Left cardiac atrium (tissue), 4 donors: ENCODE results near the gene UPK3B. TPM values are rescaled to one million over a fixed set of nuclear protein-coding genes. Genes with fewer than 3 reads are reported as not detected.
"Not testable (repeated sequence)": the region's sequence is repeated elsewhere in the genome, so short reads cannot be mapped to it uniquely, and the experiment has no call there.

ENCODE experiments used
- ATAC-seq, 2 donors: fragments of 200-7000 bp; cut with Tn5 transposase; one replicate each; pipeline ENCODE4 v1.9.1; 2020; ENCODE audit warnings: mild to moderate bottlenecking in 2 of 2, moderate library complexity in 2 of 2
- DNase-seq: peaks from one replicate; pipeline ENCODE4 v3.0.0-alpha.2; 2020
- intact Hi-C, 2 donors: fragments of 100-400 bp; cut with DNase I; formaldehyde crosslinking; loops; one replicate each; pipeline versions ENCODE4 v1.14.1 to v1.15.1; 2022 to 2023
- total RNA-seq, 2 donors: library from RNA; stranded (reverse); fragmentation: NEBNext Ultra II Directional; extraction: Animal tissue kit (Norgen Biotek cat#: 25700); gene quantifications; one replicate each; pipeline ENCODE4 v1.2.1, GENCODE V29; 2021
- donor health status: DM: no; HTN: yes; CAD: no.
- donor health status: DM: no; HTN: yes; CAD: no; lungs with severe emphysema.
- donor health status: DM: yes; HTN: yes; CAD: no.
- donor health status: Dilated cardiomyopathy.

The UPK3B gene
- total RNA-seq, 2 donors from 2014 or later: 3.7 to 33.8 TPM

DNA sequence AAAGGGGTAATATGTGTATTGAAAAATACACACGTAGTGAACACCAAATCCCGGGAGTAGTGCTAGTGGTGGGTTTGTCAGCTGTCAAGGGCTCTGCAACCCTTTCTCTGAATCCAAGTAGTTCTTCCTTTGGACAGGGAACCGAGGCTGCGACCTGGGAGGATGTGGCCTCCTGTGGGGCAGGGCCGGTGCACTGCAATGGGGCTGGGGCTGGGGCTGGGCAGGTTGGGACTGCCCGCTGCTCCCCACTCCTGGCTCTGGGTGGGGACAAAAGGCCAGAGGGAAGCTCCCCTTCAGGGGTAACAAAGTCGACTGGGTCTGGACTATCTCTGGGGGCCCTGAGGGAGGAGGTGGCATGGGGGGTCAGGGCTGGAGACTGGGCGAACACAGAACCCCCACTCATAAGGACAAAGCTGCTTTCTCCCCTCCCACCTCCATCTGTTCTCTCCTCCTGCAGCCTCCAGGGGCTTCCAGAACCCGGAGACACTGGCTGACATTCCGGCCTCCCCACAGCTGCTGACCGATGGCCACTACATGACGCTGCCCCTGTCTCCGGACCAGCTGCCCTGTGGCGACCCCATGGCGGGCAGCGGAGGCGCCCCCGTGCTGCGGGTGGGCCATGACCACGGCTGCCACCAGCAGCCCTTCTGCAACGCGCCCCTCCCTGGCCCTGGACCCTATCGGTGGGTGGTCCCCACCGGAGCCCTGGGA, 1.0 kb downstream of the UPK3B start:
- ATAC-seq (peak in 1 of 2 donors; percentile 1), DNase-seq (peak; percentile 2)
- intact Hi-C loops: not testable (repeated sequence)

DNA sequence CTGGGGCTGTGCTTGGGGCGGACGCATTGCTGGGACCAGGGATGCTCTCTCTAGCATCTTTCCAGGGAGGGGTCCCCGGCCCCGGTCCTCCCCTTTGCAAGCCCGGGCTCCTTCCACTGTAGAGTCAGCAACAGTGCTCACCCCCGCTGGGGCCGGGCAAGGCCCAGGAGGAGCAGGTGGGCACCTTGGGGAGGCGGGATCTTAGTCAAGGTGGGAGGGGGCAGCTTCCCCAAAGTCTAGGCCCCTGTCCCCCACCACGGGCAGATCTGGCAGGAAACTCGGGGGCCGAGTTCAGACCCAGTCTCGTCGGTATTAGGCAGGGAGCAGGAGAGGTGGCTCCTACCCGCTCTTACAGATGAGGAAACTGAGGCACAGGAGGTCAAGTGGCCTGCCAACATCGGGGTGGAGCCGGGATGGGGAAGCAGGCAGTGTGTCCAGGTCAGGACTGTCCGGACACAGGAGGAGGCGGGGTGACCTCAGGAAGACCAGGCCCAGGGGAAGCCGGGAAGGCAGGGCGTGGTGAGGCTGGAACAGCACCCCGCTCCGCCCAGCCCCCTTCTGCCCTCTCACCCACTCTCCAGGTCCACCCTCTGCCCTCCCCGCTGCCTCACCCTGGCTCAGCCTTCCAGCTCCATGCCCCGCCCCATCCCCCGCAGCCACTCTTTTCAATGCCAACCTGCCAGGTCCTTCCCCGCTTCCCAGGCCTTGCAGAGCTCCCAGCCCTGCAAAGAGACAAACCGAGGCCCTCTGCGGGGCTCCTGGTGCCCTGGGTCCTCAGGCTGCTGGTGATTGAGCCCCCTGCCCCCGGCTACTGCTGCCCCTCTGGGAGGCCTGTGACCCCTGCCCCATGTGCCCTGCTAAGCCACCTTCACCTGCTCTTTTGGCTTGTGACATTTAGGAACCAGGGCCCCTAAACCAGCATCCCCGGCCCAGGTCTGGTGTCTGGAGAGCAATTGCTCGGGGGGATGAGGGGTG, 1.8 kb downstream of the UPK3B start:
- intact Hi-C loops: not testable (repeated sequence)
- DNase-seq (peak; percentile 21), ATAC-seq (peak; percentile 66 to 71)

DNA sequence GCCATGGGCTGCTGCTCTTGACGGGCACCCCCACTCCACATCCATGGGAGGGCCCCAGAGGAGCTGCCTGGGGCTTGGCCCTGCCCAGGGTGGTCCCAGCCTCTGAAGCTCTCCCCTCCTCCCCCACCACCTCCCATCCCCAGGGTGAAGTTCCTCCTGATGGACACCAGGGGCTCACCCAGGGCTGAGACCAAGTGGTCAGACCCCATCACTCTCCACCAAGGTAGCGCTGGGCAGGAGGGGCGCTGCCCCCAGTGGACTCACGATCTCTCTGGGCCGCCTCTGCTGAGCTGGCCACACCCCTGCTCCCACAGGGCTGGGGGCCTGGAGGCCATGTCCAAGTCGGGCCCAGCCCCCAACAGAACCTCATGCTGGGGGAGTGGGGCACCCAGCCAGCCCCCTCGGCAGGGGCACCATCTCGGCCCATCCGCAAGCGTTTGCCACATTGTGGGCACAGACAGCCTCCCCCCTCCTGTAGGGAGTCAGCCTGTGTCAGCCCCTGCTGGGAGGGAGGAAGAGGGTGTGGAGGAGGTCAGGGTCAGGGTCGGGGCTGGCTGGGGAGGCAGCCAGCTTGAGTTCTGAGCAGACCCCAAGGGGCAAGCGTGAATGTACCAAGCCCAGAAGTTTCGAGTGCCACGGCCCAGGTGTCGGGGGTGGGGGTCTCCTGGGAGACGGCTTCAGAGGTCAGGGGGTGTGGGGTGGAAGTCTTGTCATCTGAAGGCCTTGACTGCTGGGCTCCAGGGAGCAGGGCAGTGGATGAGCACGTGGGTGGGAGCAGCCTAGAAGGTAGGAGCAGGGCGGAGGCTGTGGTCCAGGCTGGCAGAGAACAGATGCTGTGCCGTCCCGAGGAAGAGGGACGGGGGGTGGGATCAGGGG, 2.8 kb downstream of the UPK3B start:
- DNase-seq: peak; percentile 18
- ATAC-seq: peak in 1 of 2 donors; percentile 6
- intact Hi-C loops: no loop called here

DNA sequence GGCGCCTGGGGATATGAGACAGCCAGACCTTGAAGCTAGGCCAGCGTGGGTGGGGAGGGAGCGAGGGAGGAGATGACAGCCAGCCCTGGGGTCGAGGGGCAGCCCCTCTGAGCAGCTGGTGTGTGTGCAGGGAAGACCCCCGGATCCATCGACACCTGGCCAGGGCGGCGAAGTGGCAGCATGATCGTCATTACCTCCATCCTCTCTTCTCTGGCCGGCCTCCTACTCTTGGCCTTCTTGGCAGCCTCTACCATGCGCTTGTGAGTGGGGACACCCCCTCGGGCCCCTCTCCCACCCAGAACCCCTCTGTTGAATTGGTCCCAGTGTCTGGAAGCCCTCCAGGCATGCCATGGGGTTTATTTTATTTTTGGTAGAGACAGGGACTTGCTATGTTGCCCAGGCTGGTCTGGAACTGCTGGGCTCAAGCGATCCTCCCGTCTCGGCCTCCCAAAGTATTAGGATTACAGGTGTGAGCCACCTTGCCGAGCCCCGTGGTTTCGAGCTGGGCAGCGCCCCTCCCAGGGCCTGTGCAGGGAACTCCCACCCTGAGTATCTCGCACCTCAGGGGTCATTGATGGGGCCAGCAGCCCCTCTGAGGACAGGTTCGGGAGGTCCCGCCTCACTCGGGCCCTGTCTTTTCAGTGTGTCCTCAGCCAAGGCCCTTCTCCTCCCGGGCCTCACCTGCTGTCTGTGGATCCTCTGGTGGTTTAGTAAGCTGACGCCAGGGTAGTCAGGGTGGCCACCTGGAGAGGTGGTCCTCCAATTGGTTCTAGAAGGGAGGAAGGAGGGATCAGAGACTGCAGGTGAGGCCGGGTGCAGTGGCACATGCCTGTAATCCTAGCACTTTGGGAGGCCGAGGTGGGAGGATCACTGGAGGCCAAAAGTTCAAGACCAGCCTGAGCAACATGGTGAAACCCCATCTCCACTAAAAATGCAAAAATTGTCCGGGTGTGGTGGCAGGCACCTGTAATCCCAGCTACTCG, 3.8 kb downstream of the UPK3B start:
- ATAC-seq: no peak
- intact Hi-C loops: no loop called here
- DNase-seq: peak; percentile 19

DNA sequence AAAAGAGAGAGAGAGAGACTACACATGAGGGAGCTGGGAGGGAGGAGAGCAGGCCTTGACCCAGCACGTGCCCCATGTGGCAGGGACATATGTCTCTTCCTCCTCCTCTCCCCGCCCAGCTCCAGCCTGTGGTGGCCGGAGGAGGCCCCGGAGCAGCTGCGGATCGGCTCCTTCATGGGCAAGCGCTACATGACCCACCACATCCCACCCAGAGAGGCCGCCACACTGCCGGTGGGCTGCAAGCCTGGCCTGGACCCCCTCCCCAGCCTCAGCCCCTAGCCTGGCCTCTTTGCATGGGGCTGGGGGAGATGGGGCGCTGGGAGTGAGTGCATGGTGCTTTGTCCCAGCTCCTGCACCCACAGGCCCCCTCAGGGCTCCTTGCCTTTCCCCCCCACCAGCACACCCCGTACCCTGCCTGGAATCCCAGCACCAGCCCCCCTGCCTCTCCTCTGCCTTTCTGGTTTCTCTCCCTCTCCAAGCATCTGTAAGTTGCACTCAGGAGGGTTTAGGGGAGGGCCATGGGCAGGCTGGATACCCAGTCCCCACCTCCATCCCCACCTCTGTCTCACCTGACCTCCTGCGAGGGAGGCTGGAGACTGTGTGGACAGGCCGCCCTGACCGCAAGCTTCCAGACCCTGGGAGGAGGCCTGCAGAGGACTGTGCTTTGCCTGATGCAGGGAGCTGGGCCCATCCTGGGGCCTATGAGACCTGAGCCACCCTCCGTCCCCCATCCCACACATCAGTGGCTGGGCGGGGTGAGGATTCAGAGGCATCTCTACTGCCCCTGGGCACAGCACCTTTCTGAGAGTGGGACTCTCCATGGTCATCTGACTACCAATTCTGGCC, 4.8 kb downstream of the UPK3B start:
- no peak for ATAC-seq
- peak; percentile 10 for DNase-seq
- intact Hi-C loops: no loop called here

DNA sequence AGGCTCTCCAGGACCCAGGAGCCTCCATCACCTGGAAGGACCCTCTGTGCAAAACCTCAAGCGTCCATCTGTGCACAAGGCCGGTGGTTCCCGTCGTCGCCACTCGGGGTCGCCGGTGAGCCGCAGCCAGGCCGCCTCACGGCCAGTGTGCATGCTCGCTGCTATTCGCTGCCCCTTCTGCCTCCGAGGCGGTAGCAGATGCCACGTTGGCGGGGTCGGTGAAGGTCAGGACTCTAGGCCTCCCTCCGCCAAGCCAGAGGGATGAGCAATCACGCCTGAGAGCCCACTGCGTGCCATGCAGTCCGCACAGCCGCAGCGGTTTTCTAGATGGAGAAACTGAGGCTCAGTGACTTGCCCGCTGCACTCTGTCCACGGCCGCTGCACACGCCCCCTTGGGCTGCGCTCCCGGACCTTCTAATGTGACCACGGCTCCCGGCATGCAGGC, 5.7 kb downstream of the UPK3B start:
- ATAC-seq: peak; percentile 9 to 75
- intact Hi-C loops: no loop called here
- no peak for DNase-seq

DNA sequence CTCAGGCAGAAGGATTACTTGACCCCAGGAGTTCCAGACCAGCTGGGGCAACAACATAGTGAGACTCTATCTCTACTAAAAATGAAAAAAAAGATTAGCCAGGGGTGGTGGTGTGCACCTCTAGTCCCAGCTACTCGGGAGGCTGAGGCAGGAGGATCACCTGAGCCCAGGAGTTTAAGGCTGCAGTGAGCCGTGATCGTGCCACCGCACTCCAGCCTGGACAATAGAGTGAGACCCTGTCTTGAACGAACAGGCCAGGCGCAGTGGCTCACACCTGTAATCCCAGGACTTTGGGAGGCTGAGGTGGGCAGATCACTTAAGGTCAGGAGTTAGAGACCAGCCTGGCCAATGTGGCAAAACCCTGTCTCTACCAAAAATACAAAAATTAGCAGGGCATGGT, 6.6 kb downstream of the UPK3B start:
- ATAC-seq, DNase-seq, intact Hi-C loops: not testable (repeated sequence)

DNA sequence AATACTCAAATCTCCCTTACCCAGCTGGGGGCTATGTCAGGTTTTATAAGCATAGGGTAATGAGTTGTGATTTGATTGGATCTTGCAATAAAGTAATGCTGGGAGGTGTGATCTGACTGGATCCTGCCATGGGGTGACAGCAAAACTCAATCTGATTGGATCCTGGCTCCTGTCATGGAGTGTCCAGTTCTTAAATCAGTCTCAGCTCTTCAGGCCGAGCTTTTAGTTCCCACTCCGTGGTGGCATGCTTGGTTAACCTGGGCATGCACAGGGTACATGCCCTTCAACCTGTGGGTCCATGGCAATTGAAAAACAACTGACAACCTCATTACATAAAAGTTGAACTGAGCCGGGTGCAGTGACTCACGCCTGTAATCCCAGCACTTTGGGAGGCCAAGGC, 15.8 kb downstream of the UPK3B start:
- DNase-seq, ATAC-seq, intact Hi-C loops: not testable (repeated sequence)

DNA sequence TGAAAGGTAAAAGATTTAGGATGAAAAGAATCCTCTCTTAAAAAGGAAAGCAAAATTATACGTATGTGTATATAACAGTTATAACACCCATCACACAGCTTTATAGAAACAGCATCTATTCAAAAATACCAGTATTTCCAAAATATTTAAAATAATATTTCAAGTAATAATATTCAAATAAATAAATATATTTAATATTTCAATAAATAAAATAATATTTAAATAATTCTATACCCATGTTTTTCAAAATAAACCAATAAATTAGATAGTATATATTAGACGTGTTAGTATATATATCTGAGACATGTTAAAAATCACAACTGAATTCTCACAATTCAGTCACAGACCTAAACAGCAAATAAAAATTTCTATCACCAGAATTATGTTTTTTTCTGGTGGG, 21.3 kb downstream of the UPK3B start:
- intact Hi-C loops, ATAC-seq, DNase-seq: not testable (repeated sequence)

DNA sequence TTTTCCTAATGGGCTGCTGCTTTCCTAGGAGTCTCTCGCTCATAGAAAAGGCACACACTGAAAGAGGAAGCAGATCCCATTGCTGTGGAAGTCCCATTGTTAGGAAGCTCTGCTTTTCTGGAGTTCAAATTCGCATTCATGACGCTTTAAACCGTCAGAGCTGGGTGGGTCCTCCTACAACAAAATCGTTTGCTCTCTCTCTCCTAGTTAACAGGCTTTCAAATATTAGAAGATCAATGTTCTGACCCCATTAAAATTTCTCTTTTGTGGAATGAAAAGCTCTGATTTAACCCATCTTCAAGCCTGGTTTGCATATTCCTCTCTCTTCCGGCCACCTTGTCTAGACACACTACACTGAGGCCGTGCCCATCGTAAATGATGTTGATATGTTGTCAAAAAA, 32.8 kb downstream of the UPK3B start, which contains the start of gene SPDYE16:
SPDYE16 (minus strand) TSS at position 101 of the 400 bp plus-strand sequence. CDS start 1,838 bp downstream, outside the sequence.
- ATAC-seq, intact Hi-C loops, DNase-seq: not testable (repeated sequence)

DNA sequence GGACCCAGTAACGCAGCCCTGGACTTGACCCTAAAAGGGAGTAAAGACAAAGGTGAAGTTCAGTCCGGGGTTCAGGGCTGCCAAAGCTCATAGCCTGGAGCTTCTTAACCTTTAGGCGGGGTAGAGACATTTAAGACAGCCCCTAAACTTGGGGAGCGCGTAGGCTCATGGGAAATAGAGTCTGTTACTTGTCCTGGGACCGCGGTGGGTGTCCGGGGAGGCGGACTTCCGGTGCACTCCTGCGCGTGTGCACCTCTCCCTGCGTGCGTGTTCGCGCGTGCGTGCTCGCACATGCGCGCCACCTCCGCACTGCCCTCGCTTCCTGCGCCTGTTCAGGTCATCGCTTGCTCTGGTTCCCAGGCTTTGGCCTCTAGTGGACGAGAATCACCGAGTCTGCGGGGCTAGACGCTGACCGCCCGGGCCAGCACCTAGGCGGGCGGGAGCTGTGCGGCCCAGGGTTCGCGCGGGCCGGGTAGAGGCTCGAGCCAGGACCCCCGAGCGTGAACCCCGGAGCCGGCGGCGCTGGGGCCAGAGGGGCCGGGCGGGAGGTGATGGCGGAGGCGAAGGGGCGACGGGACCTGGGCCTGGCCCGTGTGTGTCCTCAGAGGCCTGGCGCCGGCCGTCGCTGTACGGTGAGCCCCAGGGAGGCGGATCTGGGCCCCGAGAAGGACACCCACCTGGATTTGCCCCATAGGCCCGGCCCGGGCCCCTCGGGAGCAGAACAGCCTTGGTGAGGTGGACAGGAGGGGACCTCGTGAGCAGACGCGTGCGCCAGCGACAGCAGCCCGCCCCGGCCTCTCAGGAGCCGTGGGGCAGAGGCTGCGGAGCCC, 38.9 kb downstream of the UPK3B start:
- intact Hi-C loops: not testable (repeated sequence)
- ATAC-seq (peak; percentile 100), DNase-seq (peak; percentile 92)

DNA sequence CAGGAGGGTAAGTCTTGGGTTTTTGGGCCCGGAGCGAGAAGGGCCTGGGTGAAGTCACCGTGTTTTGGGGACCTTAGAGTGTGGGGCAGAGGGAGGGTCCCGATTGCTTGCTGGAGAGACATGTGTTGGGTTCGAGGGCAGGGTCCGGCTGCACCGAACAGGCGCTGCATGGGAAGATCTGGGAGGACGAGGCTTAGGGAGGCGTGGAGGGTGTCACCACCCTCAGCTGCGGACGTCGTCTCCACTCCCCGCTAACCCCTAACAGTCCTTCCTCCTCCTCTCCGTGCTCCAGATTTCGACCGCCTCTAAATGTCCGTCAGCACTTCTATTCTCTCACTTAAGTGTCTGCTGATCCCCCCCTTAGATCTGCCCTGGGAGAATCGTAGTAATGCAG, 39.5 kb downstream of the UPK3B start:
- intact Hi-C loops: not testable (repeated sequence)
- ATAC-seq: peak; percentile 11 to 21
- peak; percentile 19 for DNase-seq

DNA sequence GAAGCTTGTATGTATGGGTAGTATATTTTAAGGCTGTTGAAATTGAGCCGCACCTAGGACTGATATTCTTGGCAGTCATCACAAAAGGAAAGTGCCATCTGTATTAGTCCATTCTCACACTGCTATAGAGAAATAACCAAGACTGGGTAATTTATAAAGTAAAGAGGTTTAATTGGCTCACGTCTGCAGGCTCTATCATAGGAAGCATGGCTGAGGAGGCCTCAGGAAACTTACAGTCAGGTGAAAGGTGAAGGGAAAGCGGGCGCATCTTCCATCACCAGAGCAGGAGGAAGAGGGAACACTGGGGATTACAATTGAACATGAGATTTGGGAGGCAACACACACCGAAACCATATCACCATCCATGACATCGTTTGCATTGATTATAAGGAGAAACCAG, 41.6 kb downstream of the UPK3B start:
- ATAC-seq, intact Hi-C loops, DNase-seq: not testable (repeated sequence)

DNA sequence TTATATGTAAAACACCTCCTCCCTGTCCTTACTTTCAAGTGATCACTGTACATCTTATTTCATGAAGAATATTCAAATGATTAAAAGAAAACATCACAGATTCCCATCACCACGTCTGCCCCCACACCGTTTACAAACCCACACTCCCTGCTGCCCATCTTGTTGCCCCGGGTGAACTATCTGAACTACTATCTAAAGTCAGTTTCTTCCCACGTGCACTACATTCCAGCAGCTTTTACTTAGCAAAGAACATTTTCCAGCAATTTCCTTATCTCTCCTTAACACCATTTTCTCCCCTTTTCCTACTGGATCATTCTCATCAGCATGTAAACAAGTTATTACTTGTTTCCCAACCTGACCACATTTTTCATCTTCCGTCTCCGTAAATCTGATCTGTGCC, 49.3 kb downstream of the UPK3B start:
- DNase-seq, intact Hi-C loops: not testable (repeated sequence)
- peak in 1 of 2 donors; percentile 49 for ATAC-seq

DNA sequence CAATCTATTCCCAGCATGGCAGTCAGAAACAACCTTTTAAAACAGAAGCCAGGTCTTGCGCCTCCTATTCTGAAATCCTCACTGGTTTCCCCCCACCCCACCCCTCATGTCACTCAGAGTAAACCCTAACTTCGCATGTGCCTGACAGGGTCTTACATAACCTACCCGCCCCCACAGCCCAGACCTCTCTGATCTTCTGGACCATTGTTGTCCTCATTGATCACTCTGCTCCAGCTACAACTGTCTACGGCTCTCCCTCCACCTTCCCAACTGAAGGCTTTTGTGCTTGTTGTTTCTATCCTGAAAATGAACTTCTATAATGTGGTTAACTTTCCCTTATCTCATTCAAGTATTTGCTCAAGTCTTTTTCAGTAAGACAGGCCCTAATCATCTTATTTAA, 49.8 kb downstream of the UPK3B start:
- ATAC-seq: peak in 1 of 2 donors; percentile 38
- intact Hi-C loops, DNase-seq: not testable (repeated sequence)

DNA sequence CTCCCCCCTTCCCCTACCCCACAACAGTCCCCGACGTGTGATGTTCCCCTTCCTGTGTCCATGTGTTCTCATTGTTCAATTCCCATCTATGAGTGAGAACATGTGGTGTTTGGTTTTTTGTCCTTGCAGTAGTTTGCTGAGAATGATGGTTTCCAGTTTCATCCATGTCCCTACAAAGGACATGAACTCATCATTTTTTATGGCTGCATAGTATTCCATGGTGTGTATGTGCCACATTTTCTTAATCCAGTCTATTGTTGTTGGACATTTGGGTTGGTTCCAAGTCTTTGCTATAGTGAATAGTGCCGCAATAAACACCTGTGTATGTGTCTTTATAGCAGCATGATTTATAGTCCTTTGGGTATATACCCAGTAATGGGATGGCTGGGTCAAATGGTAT, 51.0 kb downstream of the UPK3B start:
- intact Hi-C loops, ATAC-seq, DNase-seq: not testable (repeated sequence)
